HG03025 (cell line): Measurements from ENCODE around the gene AFG3L2.

Source experiments
- ATAC-seq: cut with Tn5 transposase; IDR thresholded peaks from one replicate; pipeline ENCODE4 v1.9.1; 2021; ENCODE audit warnings: mild to moderate bottlenecking, moderate library complexity; ENCODE audit not compliant: unreplicated experiment, low FRiP score

AFG3L2 gene

GRCh38 chr18:12366379-12366778, 10.6 kb downstream of the AFG3L2 start:
- no peak for ATAC-seq

GRCh38 chr18:12362473-12363174, 14.4 kb downstream of the AFG3L2 start:
- no peak for ATAC-seq

GRCh38 chr18:12361770-12362378, 15.2 kb downstream of the AFG3L2 start:
- ATAC-seq, result no peak

GRCh38 chr18:12359515-12359927, 17.5 kb downstream of the AFG3L2 start:
- ATAC-seq, result no peak

GRCh38 chr18:12352188-12352587, 24.8 kb downstream of the AFG3L2 start:
- no peak for ATAC-seq

GRCh38 chr18:12347895-12348294, 29.1 kb downstream of the AFG3L2 start:
- no peak for ATAC-seq

- ATAC-seq, result no peak
These were observed 30.8 kb downstream of the AFG3L2 start for GRCh38 chr18:12346240-12346565.

GRCh38 chr18:12345491-12346239, 31.4 kb downstream of the AFG3L2 start:
- ATAC-seq, result no peak

- no peak for ATAC-seq
These were observed 34.4 kb downstream of the AFG3L2 start for GRCh38 chr18:12342661-12343060.

GRCh38 chr18:12340945-12341660, 35.9 kb downstream of the AFG3L2 start:
- no peak for ATAC-seq

GRCh38 chr18:12338382-12338781, 38.6 kb downstream of the AFG3L2 start:
- ATAC-seq, result no peak

GRCh38 chr18:12336887-12337286, 40.1 kb downstream of the AFG3L2 start:
- ATAC-seq, result no peak

GRCh38 chr18:12336171-12336613, 40.8 kb downstream of the AFG3L2 start:
- ATAC-seq, result no peak

- ATAC-seq, result no peak
These were observed 41.5 kb downstream of the AFG3L2 start for GRCh38 chr18:12335503-12335902.

GRCh38 chr18:12334863-12335262, 42.2 kb downstream of the AFG3L2 start:
- ATAC-seq, result no peak

GRCh38 chr18:12334366-12334808, 42.6 kb downstream of the AFG3L2 start:
- no peak for ATAC-seq

GRCh38 chr18:12333506-12334290, 43.3 kb downstream of the AFG3L2 start:
- ATAC-seq, result no peak

GRCh38 chr18:12330766-12331165, 46.3 kb downstream of the AFG3L2 start:
- ATAC-seq, result no peak

- ATAC-seq, result no peak
These were observed 47.8 kb downstream of the AFG3L2 start for GRCh38 chr18:12329125-12329698.
